GM12892 (cell line): ENCODE results near the gene IP6K2.

Experiments used
- POLR2A ChIP-seq: IDR thresholded peaks from 2 replicates; pipeline ENCODE4 v1.6.1; 2011; ENCODE audit warnings: low read depth, low read length, control low read depth
- POLR2AphosphoS5 ChIP-seq: IDR thresholded peaks from 2 replicates; pipeline ENCODE4 v1.6.1; 2011; ENCODE audit warnings: low read depth, low read length, control low read depth
- TAF1 ChIP-seq: IDR thresholded peaks from 2 replicates; pipeline ENCODE4 v1.6.1; 2011; ENCODE audit warnings: low read depth, mild to moderate bottlenecking, control low read depth, low read length, borderline replicate concordance

- TF ChIP-seq POLR2A (no peak), POLR2AphosphoS5 (no peak), TAF1 (no peak)
Observed at GRCh38 chr3:48697952-48698351, 19.1 kb downstream of the IP6K2 start.
